Endothelial cell of umbilical vein (primary cell): ENCODE measurements around the gene ZNF319. TPM values are rescaled to one million over a fixed set of nuclear protein-coding genes. Genes with fewer than 3 reads are reported as not detected.

Experiments
- BruUV-seq: library from RNA; stranded (reverse); fragments of 400-500 nt; replicated peaks from 2 replicates; lab custom pipeline; 2021; lab: Mats Ljungman, UMichigan
- CTCF ChIA-PET: fragments of 300-600, 350-600 bp; sonication (Branson Sonifier 250); formaldehyde crosslinking; loops from one replicate; lab custom pipeline; 2021; ENCODE audit warnings: antibody characterized with exemption, inconsistent platforms; lab: Charles Lee
- POLR2A ChIA-PET: fragments of 300-600, 350-600 bp; sonication (Branson Sonifier 250); formaldehyde crosslinking; loops from one replicate; lab custom pipeline; 2021; ENCODE audit warnings: antibody characterized with exemption, inconsistent platforms; lab: Charles Lee
- DNase-seq: peaks from one replicate; pipeline ENCODE4 v3.0.0-alpha.2; 2011; ENCODE audit warnings: low read depth, low spot score
- FAIRE-seq: peaks from 2 replicates; lab custom pipeline; 2011; peaks lifted over from hg19 to GRCh38; lab: Jason Lieb, UNC
- H2AFZ ChIP-seq: 2 replicates; pipeline ENCODE4 v1.6.0; 2012; ENCODE audit warnings: low read depth, low read length, control low read depth, inconsistent platforms
- H3K27ac ChIP-seq: 2 replicates; pipeline ENCODE4 v1.5.1; 2011; ENCODE audit warnings: low read depth, mild to moderate bottlenecking, control low read depth, low read length, moderate library complexity; ENCODE audit not compliant: insufficient read depth
- H3K27me3 ChIP-seq, 2 experiments: 2 replicates each; pipeline versions ENCODE4 v1.6.0 to v1.6.1; 2011; ENCODE audit warnings: low read length in 2 of 2, mixed read lengths in 1 of 2; ENCODE audit not compliant: control insufficient read depth in 2 of 2, insufficient read depth in 2 of 2
- H3K36me3 ChIP-seq, 2 experiments: 2 replicates in 1 of 2; 3 replicates in 1 of 2; pipeline ENCODE4 v1.5.1; 2011; ENCODE audit warnings: low read length in 2 of 2, mild to moderate bottlenecking in 1 of 2, moderate library complexity in 1 of 2; ENCODE audit not compliant: control insufficient read depth in 2 of 2, insufficient read depth in 2 of 2; ENCODE audit errors: extremely low read depth in 1 of 2
- H3K4me1 ChIP-seq: 3 replicates; pipeline ENCODE4 v1.5.1; 2011; ENCODE audit warnings: mild to moderate bottlenecking, low read length; ENCODE audit not compliant: control insufficient read depth, insufficient read depth; ENCODE audit errors: extremely low read depth
- H3K4me2 ChIP-seq: 2 replicates; pipeline ENCODE4 v1.6.1; 2011; ENCODE audit warnings: low read length, control low read depth, mixed read lengths; ENCODE audit not compliant: insufficient read depth
- H3K4me3 ChIP-seq, 3 experiments: fragments of 200-600 bp in 1 of 3; sonication (generic), shearing (Covaris generic) in 1 of 3; replicated peaks in 1 of 3; 2 replicates each; pipeline ENCODE4 v1.5.1; 2011 to 2016; ENCODE audit warnings: control low read depth in 3 of 3, low read length in 3 of 3, mild to moderate bottlenecking in 2 of 3, inconsistent platforms in 1 of 3, low read depth in 1 of 3, moderate library complexity in 1 of 3; ENCODE audit not compliant: insufficient read depth in 1 of 3
- H3K79me2 ChIP-seq: 2 replicates; pipeline ENCODE4 v1.6.0; 2012; ENCODE audit warnings: low read length, inconsistent platforms; ENCODE audit not compliant: control insufficient read depth, insufficient read depth
- H3K9ac ChIP-seq: replicated peaks from 2 replicates; pipeline ENCODE3; 2011; ENCODE audit warnings: low read length, control low read depth; ENCODE audit not compliant: insufficient read depth; ENCODE audit errors: extremely low read depth
- H3K9me1 ChIP-seq: replicated peaks from 3 replicates; pipeline ENCODE4 v1.6.0; 2011; ENCODE audit warnings: mild to moderate bottlenecking, low read length; ENCODE audit not compliant: control insufficient read depth, insufficient read depth; ENCODE audit errors: extremely low read depth
- H3K9me3 ChIP-seq: replicated peaks from 2 replicates; pipeline ENCODE4 v1.5.1; 2012; ENCODE audit warnings: low read length, inconsistent platforms; ENCODE audit not compliant: control insufficient read depth, insufficient read depth
- H4K20me1 ChIP-seq: replicated peaks from 2 replicates; pipeline ENCODE3; 2011; ENCODE audit warnings: mild to moderate bottlenecking, low read length; ENCODE audit not compliant: control insufficient read depth, insufficient read depth; ENCODE audit errors: extremely low read depth
- EZH2 ChIP-seq: IDR thresholded peaks from 2 replicates; pipeline ENCODE4 v1.6.1; 2012; ENCODE audit warnings: borderline replicate concordance, low read depth, mild to moderate bottlenecking, moderate library complexity, low read length, inconsistent platforms; ENCODE audit not compliant: severe bottlenecking
- FOS ChIP-seq: IDR thresholded peaks from 2 replicates; pipeline ENCODE4 v1.6.1; 2011; ENCODE audit warnings: mild to moderate bottlenecking, low read length, moderate library complexity, borderline replicate concordance; ENCODE audit not compliant: insufficient read depth
- GATA2 ChIP-seq: IDR thresholded peaks from 2 replicates; pipeline ENCODE4 v1.7.0; 2011; ENCODE audit warnings: low read depth, mild to moderate bottlenecking, moderate library complexity, mixed read lengths, low read length; ENCODE audit not compliant: insufficient read length, insufficient read depth
- JUN ChIP-seq: IDR thresholded peaks from 2 replicates; pipeline ENCODE4 v1.6.1; 2011; ENCODE audit warnings: borderline replicate concordance, low read depth; ENCODE audit not compliant: insufficient read length, insufficient read depth
- MYC ChIP-seq: IDR thresholded peaks from one replicate; pipeline ENCODE4 v1.6.1; 2011; ENCODE audit warnings: mild to moderate bottlenecking, low read depth, low read length
- POLR2A ChIP-seq: IDR thresholded peaks from 2 replicates; pipeline ENCODE4 v1.6.1; 2012; ENCODE audit warnings: low read depth, mild to moderate bottlenecking, control low read depth, low read length
- POLR2AphosphoS5 ChIP-seq: IDR thresholded peaks from 2 replicates; pipeline ENCODE4 v1.6.1; 2012; ENCODE audit warnings: low read depth, mild to moderate bottlenecking, control low read depth, low read length, moderate library complexity; ENCODE audit not compliant: insufficient read depth
- dilution Hi-C: fragments of 300-500 bp; cut with MboI; formaldehyde crosslinking; loops from one replicate; pipeline ENCODE4 v1.15.0; 2019; ENCODE audit warnings: low sequenced_read_pairs; ENCODE audit not compliant: extremely low pct_ligation_motif_present
- intact Hi-C: fragments of 100-400 bp; cut with micrococcal nuclease; formaldehyde crosslinking; loops from one replicate; pipeline ENCODE4 v1.10.0; 2022
- polyA plus RNA-seq, 4 experiments: library from polyadenylated mRNA; depleted of rRNA in 3 of 4; stranded (reverse) in 3 of 4; unstranded in 1 of 4; fragments of >200 nt; gene quantifications; 2 replicates each; pipeline versions ENCODE4 v1.2.1 to v1.2.3, GENCODE V29; 2011 to 2012; ENCODE audit warnings: missing spikeins in 1 of 4
- total RNA-seq: library from RNA; stranded (reverse); gene quantifications from 2 replicates; pipeline ENCODE4 v1.2.3, GENCODE V29; 2021
- TF ChIP-seq, protein P1 (sequence below), 2 donors: IDR thresholded peaks; 1 replicate in 1 of 2; 2 replicates in 1 of 2; pipeline ENCODE4 v1.5.1; 2011; ENCODE audit warnings: low read length in 2 of 2, mild to moderate bottlenecking in 2 of 2, moderate library complexity in 2 of 2, control low read depth in 1 of 2, inconsistent platforms in 1 of 2, low read depth in 1 of 2; ENCODE audit not compliant: insufficient read depth in 1 of 2; ENCODE audit errors: extremely low read depth in 1 of 2
- TF ChIP-seq, protein P2 (sequence below): IDR thresholded peaks from 2 replicates; pipeline ENCODE4 v1.6.1; 2011; ENCODE audit not compliant: insufficient read depth, insufficient read length

ZNF319 gene
- total and polyA plus RNA-seq, 2 donors (not counting 3 experiments of a cell fraction or from before 2014, with no cell fraction given): 5.4 to 9.9 TPM

DNA sequence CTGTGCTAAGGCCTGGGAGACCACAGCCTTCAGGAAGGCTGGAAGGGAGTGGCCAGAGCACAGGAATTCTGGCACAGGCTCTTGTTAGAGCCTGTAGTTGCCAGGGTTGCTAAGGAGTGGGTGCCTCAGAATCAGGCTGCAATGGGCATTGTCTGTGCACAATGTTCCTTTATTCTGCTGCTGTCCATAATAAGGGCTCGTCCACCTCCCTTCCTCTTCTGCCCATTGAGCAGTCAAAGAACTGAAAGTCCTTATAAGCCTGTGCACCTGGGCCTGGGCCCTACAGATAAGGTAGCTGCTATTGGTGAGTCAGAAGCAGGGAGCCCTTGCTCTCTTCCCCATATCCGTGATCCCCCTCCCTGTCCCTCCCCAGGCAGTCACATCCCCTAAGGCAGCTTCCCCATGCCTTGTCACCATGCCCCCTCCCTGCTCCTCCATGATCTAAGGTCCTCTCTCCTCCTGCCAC, 24.1 kb downstream of the ZNF319 start:
- no peaks in the 10 kb centered on the region for H4K20me1 ChIP-seq
- no peak overlapping the region for H3K27ac ChIP-seq
- no TSS peak for BruUV-seq
- TF ChIP-seq, protein P1, sequence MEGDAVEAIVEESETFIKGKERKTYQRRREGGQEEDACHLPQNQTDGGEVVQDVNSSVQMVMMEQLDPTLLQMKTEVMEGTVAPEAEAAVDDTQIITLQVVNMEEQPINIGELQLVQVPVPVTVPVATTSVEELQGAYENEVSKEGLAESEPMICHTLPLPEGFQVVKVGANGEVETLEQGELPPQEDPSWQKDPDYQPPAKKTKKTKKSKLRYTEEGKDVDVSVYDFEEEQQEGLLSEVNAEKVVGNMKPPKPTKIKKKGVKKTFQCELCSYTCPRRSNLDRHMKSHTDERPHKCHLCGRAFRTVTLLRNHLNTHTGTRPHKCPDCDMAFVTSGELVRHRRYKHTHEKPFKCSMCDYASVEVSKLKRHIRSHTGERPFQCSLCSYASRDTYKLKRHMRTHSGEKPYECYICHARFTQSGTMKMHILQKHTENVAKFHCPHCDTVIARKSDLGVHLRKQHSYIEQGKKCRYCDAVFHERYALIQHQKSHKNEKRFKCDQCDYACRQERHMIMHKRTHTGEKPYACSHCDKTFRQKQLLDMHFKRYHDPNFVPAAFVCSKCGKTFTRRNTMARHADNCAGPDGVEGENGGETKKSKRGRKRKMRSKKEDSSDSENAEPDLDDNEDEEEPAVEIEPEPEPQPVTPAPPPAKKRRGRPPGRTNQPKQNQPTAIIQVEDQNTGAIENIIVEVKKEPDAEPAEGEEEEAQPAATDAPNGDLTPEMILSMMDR (IDR thresholded peaks at IDR 0.05; ENCODE audit: extremely low read depth in 1 of 2, insufficient read depth in 1 of 2, low read depth in 1 of 2, low read length in 2 of 2): no peak
- TF ChIP-seq JUN (no peak), MYC (no peak)
- no peak overlapping the region for H2AFZ ChIP-seq
- H3K9me3 ChIP-seq: no peaks in the 10 kb centered on the region
- POLR2A ChIA-PET: no interaction called here
- no peaks in the 10 kb centered on the region for H3K36me3 ChIP-seq
- intact Hi-C loops (no loop called here), dilution Hi-C loops (no loop called here)
- no peak overlapping the region for H3K4me3 ChIP-seq
- no peaks in the 10 kb centered on the region for H3K79me2 ChIP-seq
- no peaks in the 10 kb centered on the region for H3K9me1 ChIP-seq
- H3K27me3 ChIP-seq: peaks cover 0 to 3% of the 10 kb centered on the region in 2 experiments
- no peak for DNase-seq
- H3K9ac ChIP-seq: no peak overlapping the region
- FAIRE-seq: no peak
- CTCF ChIA-PET: interaction anchor here (1.0 to 1.4 kb wide), 2 partner anchors 11 to 220 kb away, joined by 3 to 5 read pairs; no protein-coding TSS in a partner anchor
- no peak overlapping the region for H3K4me2 ChIP-seq
- H3K4me1 ChIP-seq: no peaks in the 10 kb centered on the region

- H3K9me3 ChIP-seq: no peaks in the 10 kb centered on the region
- FAIRE-seq: no peak
- POLR2A ChIA-PET: no interaction called here
- H3K4me2 ChIP-seq: no peak overlapping the region
- DNase-seq: no peak
- no peak overlapping the region for H2AFZ ChIP-seq
- H4K20me1 ChIP-seq: no peaks in the 10 kb centered on the region
- H3K9ac ChIP-seq: no peak overlapping the region
- H3K36me3 ChIP-seq: no peaks in the 10 kb centered on the region
- no peaks in the 10 kb centered on the region for H3K4me1 ChIP-seq
- no TSS peak for BruUV-seq
- TF ChIP-seq POLR2A (no peak), JUN (no peak), FOS (no peak), GATA2 (no peak), MYC (no peak), POLR2AphosphoS5 (no peak), EZH2 (no peak)
- TF ChIP-seq, protein P1 (IDR thresholded peaks at IDR 0.05; ENCODE audit: extremely low read depth in 1 of 2, insufficient read depth in 1 of 2, low read depth in 1 of 2, low read length in 2 of 2): no peak
- TF ChIP-seq, protein P2, sequence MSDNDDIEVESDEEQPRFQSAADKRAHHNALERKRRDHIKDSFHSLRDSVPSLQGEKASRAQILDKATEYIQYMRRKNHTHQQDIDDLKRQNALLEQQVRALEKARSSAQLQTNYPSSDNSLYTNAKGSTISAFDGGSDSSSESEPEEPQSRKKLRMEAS: no peak
- CTCF ChIA-PET: interaction anchor here (0.9 to 1.4 kb wide), 4 partner anchors 9 to 73 kb away, joined by 3 to 4 read pairs (median 3); no protein-coding TSS in a partner anchor
- dilution Hi-C loops: no loop called here
- no peak overlapping the region for H3K27ac ChIP-seq
- peaks cover 0 to 3% of the 10 kb centered on the region in 2 experiments for H3K27me3 ChIP-seq
- H3K79me2 ChIP-seq: no peaks in the 10 kb centered on the region
- H3K4me3 ChIP-seq: no peak overlapping the region
- intact Hi-C loops: no loop called here
- no peaks in the 10 kb centered on the region for H3K9me1 ChIP-seq
Observed at GRCh38 chr16:57972306-57972705, 28.2 kb downstream of the ZNF319 start.
